ENCODE measurements around the gene DCC.

Gene DCC

DNA sequence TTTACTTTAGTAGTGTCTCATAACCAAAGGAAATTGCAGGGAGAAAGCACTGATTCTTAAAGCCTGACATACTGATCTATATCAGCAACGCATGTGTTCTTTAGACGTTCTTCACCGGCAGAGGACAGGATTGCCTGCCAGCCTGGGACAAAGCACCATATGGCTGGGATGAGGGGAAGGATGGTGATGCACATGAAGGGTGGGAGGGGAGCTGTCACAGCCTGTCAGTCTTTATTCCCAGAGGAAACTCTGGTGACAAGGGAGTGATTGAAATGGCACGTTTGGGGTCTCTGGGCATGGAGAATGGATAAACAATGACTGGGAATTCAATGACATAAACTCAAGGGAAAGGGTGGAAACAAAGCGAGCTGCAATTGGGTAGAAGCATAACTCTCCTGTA is 808.1 kb downstream of the DCC start:
- Mint-ChIP-seq H3K4me1 (peaks cover 19% of the 10 kb centered on the region), H3K27ac (no peak overlapping the region), H3K27me3 (ENCODE audit: low read depth, poor library complexity) (no peaks in the 10 kb centered on the region), H3K9me3 (peaks cover 3% of the 10 kb centered on the region), H3K36me3 (ENCODE audit: low read depth) (no peaks in the 10 kb centered on the region), H3K4me3 (no peak overlapping the region)
- no peak for TF ChIP-seq CTCF (IDR thresholded peaks at IDR 0.05)
- DNase-seq, result peak; percentile 4

- TF ChIP-seq CTCF (IDR thresholded peaks at IDR 0.05), result no peak
- H3K4me1 Mint-ChIP-seq, result peaks cover 19% of the 10 kb centered on the region
- peaks cover 3% of the 10 kb centered on the region for H3K27me3 Mint-ChIP-seq (ENCODE audit: low read depth, poor library complexity)
- DNase-seq, result no peak
- no peak overlapping the region for H3K4me3 Mint-ChIP-seq
- H3K9me3 Mint-ChIP-seq, result no peaks in the 10 kb centered on the region
- no peak overlapping the region for H3K27ac Mint-ChIP-seq
- no peaks in the 10 kb centered on the region for H3K36me3 Mint-ChIP-seq (ENCODE audit: low read depth)
Measured at GRCh38 chr18:53152476-53152875, 812.5 kb downstream of the DCC start.

DNA sequence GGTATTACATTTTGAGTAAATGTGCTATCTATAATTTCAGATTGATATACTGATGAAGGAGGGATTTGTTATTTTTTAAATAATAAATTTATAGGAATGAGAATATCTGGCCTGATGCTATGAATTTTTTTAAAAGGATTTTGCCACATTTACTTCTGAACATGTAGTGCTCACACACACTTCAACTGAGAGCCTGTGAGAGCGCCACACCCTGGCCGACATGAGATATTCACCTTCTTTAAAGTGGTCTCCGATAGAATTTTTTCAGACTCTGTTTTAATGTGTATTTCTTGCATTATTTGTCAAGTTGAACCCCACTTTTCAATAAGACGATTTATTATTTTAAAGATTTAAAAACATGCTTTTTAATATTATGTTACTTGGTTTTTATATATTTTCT is 813.3 kb downstream of the DCC start:
- Mint-ChIP-seq H3K9me3 (no peaks in the 10 kb centered on the region), H3K4me1 (peaks cover 15% of the 10 kb centered on the region), H3K27me3 (ENCODE audit: low read depth, poor library complexity) (peaks cover 3% of the 10 kb centered on the region), H3K27ac (no peak overlapping the region), H3K4me3 (no peak overlapping the region), H3K36me3 (ENCODE audit: low read depth) (no peaks in the 10 kb centered on the region)
- peak; percentile 54 for TF ChIP-seq CTCF (IDR thresholded peaks at IDR 0.05)
- DNase-seq, result peak; percentile 40

- no peaks in the 10 kb centered on the region for H3K36me3 Mint-ChIP-seq (ENCODE audit: low read depth)
- H3K4me3 Mint-ChIP-seq, result no peak overlapping the region
- H3K4me1 Mint-ChIP-seq, result peaks cover 12% of the 10 kb centered on the region
- DNase-seq, result no peak
- peaks cover 3% of the 10 kb centered on the region for H3K27me3 Mint-ChIP-seq (ENCODE audit: low read depth, poor library complexity)
- H3K9me3 Mint-ChIP-seq, result no peaks in the 10 kb centered on the region
- no peak for TF ChIP-seq CTCF (IDR thresholded peaks at IDR 0.05)
- H3K27ac Mint-ChIP-seq, result no peak overlapping the region
Measured at GRCh38 chr18:53153800-53154199, 813.8 kb downstream of the DCC start.

GRCh38 chr18:53165770-53166169 is 825.8 kb downstream of the DCC start:
- H3K9me3 Mint-ChIP-seq, result no peaks in the 10 kb centered on the region
- H3K36me3 Mint-ChIP-seq (ENCODE audit: low read depth), result no peaks in the 10 kb centered on the region
- H3K27me3 Mint-ChIP-seq (ENCODE audit: low read depth, poor library complexity), result no peaks in the 10 kb centered on the region
- DNase-seq, result no peak
- TF ChIP-seq CTCF (IDR thresholded peaks at IDR 0.05), result no peak
- H3K4me1 Mint-ChIP-seq, result no peaks in the 10 kb centered on the region
- no peak overlapping the region for H3K4me3 Mint-ChIP-seq
- H3K27ac Mint-ChIP-seq, result no peak overlapping the region

DNA sequence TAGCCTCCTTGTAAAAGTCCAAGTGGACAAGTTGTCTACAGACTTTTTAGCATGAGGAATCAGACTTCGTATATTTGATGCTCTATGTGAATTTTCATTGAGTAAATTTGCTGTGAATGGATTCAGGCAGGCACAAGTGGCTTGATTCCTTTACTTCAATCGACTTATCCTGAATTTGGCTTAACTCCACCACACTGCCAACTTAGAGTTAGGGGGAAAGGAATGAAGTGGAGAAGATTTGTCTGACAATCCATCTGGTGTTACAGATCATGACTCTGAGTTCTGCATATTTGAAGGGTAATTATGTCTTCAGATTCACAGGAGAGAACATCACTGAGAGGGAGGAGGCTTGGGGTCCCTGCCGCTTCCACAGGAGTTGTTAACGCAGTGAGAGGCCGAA is 829.3 kb downstream of the DCC start:
- no peak for DNase-seq
- no peak overlapping the region for H3K4me3 Mint-ChIP-seq
- H3K9me3 Mint-ChIP-seq, result no peaks in the 10 kb centered on the region
- no peak for TF ChIP-seq CTCF (IDR thresholded peaks at IDR 0.05)
- H3K4me1 Mint-ChIP-seq, result no peaks in the 10 kb centered on the region
- no peak overlapping the region for H3K27ac Mint-ChIP-seq
- H3K27me3 Mint-ChIP-seq (ENCODE audit: low read depth, poor library complexity), result no peaks in the 10 kb centered on the region
- H3K36me3 Mint-ChIP-seq (ENCODE audit: low read depth), result no peaks in the 10 kb centered on the region

Data from nephron progenitor cell (in vitro differentiated cells).